HG03108 (cell line): ENCODE data around the gene PRTN3.

Experiments
- ATAC-seq: cut with Tn5 transposase; IDR thresholded peaks from one replicate; pipeline ENCODE4 v1.9.1; 2021; ENCODE audit warnings: moderate library complexity; ENCODE audit not compliant: unreplicated experiment

PRTN3 gene

GRCh38 chr19:803099-803561, 37.7 kb upstream of the PRTN3 start:
- no peak for ATAC-seq

GRCh38 chr19:803686-804418, 36.9 kb upstream of the PRTN3 start:
- no peak for ATAC-seq

- no peak for ATAC-seq
These were observed 36.2 kb upstream of the PRTN3 start for GRCh38 chr19:804419-805165.

- ATAC-seq = no peak
These were observed 35.6 kb upstream of the PRTN3 start for GRCh38 chr19:805166-805551.

GRCh38 chr19:805600-806550, 34.9 kb upstream of the PRTN3 start:
- ATAC-seq = no peak

GRCh38 chr19:806815-807421, 33.9 kb upstream of the PRTN3 start:
- ATAC-seq = no peak

GRCh38 chr19:807627-808422, 33.0 kb upstream of the PRTN3 start:
- no peak for ATAC-seq

- ATAC-seq = no peak
These were observed 32.4 kb upstream of the PRTN3 start for GRCh38 chr19:808423-808775.

- no peak for ATAC-seq
These were observed 30.5 kb upstream of the PRTN3 start for GRCh38 chr19:810077-810855.

GRCh38 chr19:810883-811489, 29.8 kb upstream of the PRTN3 start:
- no peak for ATAC-seq

GRCh38 chr19:811506-812048, 29.2 kb upstream of the PRTN3 start:
- ATAC-seq = no peak

- no peak for ATAC-seq
These were observed 28.6 kb upstream of the PRTN3 start for GRCh38 chr19:812049-812746.

GRCh38 chr19:812747-813218, 28.0 kb upstream of the PRTN3 start:
- no peak for ATAC-seq

- no peak for ATAC-seq
These were observed 27.3 kb upstream of the PRTN3 start for GRCh38 chr19:813219-814151.

- ATAC-seq = no peak
These were observed 26.4 kb upstream of the PRTN3 start for GRCh38 chr19:814152-815078.
